Left forelimb (tissue), 1 donor: ENCODE results near the gene EHMT1.
"Not testable (repeated sequence)": the region's sequence is repeated elsewhere in the genome, so short reads cannot be mapped to it uniquely, and the experiment has no call there.

Experiments used
- DNase-seq: peaks from one replicate; pipeline ENCODE4 v3.0.0-alpha.2; 2018; ENCODE audit warnings: low spot score

EHMT1 gene

DNA sequence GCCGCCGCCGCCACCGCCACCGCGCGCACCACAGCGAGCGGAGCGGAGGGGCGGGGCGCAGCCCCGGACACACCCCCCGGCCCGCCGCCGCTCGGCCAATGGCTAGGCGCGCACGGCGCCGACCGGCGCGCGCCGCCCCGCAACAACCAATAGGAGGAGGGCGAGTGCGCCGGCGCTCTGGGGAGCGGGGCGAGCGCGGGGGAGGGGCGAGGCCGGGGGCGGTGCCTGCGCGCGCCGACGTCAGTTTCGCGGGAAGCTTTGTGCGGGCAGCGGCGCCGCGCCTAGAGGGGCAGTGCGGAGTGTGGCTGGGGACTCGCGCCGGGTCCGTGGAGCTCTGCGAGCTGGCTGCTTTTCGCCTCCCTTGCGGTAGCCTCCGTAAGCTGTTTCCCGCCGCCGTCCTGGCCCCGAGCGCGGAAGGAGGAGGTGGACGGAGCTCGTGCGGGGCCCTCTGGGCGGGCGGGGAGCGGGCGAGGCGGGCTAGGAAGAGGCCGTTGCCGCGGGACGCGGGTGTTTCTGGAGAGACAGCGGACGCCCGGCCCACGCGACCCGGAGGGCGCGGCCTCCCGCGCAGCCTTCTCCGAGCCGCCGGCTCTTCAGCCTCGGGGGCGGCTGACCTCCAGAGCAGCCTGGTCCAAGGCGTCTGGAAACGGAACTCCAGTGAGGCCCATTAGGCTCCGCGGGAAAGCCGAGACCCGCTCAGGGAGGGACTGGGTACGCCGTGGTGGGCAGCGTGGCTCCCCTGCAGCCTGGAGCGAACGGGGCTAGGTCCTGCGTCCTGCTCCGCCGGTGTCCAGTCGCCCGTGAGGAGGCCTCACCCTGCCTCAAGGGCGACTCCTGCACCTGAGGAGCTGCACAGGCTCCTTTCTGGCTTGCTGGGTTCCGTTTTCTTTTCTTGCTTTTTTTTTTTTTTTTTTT lies 28.1 kb upstream of the EHMT1 start, which contains the start of gene ZMYND19:
Gene ZMYND19 (minus strand): TSS at position 44 of the 915 bp plus-strand sequence. CDS start 249 bp downstream, outside the sequence.
- peak; percentile 94 for DNase-seq

DNA sequence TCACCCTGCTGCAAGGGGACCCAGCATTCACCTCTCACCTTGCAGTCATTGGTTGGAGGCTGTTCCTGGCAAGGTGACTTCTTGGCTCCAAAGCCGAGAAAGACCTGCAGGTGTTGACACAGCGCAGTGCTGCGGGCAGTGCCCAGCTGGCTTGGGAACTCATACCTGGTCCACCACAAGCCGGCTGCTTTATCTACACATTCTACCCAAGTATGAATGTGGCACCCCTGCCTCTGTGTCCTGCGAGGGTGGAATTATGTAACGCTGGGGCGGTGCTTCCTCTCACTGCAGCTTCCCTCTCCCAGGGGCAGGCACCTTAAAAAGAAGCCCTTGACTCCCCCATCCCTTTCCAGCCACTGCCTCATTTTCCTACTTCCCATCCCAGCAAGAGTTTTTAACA lies 26.0 kb upstream of the EHMT1 start:
- no peak for DNase-seq

DNA sequence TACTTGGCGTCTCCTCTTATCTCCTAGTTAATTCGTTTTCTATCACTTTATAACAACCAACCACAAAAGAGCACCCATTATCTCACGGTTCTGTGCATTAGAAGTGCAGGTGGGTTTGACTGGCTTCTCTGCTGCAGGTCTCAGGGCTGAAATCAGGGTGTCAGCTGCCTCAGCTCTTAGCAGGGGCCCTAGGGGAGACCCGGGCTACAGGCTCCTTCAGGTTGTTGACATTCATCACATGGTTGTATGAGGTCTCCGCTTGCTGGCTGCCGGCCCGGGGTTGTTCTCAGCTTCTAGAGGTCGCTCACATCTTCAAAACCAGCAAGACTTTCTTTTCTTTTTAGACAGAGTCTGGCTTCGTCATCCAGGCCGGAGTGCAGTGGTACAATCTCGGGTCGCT lies 25.6 kb upstream of the EHMT1 start:
- DNase-seq = no peak

GRCh38 chr9:137596577-137596976 lies 22.2 kb upstream of the EHMT1 start:
- DNase-seq = not testable (repeated sequence)

DNA sequence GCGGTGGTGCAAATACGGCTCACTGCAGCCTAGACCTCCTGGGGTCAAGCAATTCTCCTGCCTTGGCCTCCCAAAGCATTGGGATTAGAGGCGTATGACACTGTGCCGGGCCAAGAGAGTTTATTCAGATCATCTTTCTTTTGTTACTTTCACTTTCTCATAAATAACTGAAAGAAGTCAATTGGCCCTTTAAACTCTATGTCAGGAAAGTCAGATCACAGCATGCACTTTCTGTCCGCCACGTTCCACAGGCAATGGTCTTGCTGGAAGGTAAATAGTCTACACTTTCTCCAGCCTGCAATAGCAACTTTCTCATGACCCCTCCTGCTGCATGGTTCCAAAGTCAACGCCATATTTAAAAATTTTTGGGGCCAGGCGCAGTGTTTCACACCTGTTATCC lies 19.9 kb upstream of the EHMT1 start:
- DNase-seq = no peak

DNA sequence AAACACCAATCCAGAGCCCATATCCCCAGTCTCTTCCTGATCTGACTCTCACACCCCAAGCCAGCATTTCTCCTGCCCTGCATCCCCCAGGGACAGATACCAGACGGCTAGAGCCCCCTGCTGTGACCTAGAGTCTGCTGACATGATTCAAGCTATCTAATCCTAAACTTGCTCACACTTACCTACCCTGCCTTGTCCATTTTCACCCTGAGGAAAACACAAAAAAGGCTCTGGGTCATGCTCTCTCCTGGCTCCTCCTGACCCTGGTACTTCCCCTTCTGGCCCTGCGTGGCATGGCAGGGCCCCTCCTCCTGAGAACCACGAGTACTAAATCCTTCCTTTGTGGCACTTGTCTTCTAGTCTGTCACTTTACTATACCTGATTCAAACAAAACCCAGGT lies 16.1 kb upstream of the EHMT1 start:
- no peak for DNase-seq

- DNase-seq = no peak
These were observed 14.9 kb upstream of the EHMT1 start for GRCh38 chr9:137603879-137604278.

- no peak for DNase-seq
These were observed 14.3 kb upstream of the EHMT1 start for GRCh38 chr9:137604345-137605086.

DNA sequence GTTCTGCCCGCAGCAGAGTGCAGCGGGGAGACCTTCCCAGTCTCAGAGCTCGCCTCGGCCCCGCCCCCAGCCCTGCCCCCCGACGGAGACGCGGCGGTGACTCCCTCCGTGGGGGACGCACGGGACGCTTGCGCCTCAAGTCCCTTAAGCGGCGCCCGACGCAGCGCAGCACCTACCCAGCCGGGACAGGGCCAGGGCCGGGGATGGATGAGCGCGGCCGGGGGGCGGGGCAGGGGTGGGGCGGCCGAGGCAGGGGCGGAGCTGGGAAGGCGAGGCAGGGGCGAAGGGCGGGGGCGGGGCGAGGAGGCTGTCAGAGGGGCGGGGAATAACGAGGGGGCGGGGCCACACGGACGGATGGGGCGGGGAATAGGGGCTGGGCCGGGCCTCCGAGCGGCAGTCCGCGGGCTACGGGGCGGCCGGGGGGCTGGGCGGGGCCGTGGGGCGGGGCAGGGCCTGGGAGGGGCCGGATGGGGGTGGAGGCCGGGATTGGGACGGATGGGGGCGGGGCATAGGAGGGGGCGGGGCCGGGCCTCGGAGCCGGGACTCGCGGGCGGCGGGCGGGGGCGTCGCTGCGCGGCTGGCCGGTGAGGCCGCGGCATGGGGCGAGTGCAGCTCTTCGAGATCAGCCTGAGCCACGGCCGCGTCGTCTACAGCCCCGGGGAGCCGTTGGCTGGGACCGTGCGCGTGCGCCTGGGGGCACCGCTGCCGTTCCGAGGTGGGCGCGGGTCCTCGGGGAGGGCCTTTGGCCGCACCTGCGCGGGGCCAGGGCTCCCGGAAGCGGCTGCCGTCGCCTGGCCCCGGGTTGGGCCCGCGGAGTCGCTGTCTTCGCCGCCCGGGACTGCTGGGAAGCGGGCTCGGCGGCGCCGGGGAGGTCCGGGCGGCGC lies 13.4 kb upstream of the EHMT1 start, which contains the start of gene ARRDC1:
Gene ARRDC1 (plus strand): TSS at position 566 of the 884 bp plus-strand sequence. CDS start 32 bp downstream, at position 598.
- DNase-seq = peak; percentile 97

- DNase-seq = peak; percentile 63
These were observed 12.7 kb upstream of the EHMT1 start for GRCh38 chr9:137606005-137606621.

- DNase-seq = no peak
These were observed 12.1 kb upstream of the EHMT1 start for GRCh38 chr9:137606734-137607138.

- no peak for DNase-seq
These were observed 11.5 kb upstream of the EHMT1 start for GRCh38 chr9:137607141-137607857.

DNA sequence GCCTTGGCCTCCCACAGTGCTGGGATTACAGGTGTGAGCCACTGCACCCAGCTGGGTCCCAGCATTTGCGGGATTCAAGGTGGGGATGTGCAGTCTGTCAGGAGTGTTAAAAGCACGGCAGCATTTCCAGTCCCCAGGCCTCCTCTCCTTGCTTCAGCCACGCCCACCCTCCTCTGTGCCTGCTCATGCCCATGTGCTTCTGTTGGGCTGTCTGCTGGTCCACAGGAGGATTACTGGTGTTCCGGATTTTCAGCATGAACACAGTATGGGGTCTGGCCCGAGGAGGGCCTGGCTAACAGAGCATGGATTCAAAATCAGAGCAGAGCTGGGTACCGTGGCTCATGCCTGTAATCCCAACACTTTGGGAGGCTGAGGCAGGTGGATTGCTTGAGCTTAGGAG lies 7.9 kb upstream of the EHMT1 start:
- DNase-seq = no peak

DNA sequence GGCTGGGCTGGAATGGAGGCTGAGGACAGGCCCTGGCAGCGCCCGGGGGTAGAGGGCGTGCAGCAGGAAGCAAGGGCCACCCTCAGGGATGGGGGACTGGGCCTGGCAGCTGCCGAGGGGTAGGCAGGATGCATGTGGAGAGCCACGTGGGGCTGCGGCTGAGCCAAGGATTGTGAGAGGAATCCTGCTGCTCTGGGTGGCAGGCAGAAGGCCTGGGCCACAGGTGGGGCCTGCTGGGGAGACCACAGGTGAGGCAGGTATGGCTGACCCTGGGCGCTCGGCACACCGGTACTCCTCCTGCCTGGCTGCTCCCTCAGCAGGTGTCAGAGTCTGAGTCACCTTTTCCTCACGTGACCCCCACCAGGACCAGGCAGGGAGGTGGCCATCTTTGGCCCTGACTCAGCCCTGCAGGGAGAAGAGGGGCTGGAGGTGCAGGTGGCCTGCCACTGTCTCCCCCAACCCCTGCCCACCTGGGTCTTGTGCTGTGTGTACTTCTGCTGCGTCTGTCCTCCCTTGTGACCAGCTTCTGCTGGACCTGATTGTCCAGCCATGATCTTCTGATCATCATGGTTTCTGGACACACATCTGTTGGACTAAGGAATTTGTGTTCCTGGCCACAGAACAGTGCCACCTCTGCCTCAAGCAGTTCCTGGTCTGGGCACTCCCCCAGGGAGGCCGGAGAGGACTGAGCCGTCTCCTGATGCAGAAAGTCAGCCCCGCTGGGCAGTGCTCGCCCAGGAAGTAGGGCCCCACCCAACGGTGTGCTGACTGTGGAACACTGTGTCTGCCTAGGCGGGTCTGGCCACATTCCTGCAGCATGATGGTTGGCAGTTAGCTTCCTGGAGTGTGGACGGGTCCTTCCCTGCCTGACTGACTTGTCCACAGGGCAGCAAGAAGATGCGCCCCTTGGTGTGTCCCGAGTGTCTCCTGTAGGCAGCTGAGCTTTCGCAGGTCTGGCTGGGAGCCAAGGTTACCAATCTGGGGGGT lies 6.9 kb upstream of the EHMT1 start:
- no peak for DNase-seq

- DNase-seq = no peak
These were observed 6.1 kb upstream of the EHMT1 start for GRCh38 chr9:137612741-137613142.

GRCh38 chr9:137613259-137613658 lies 5.5 kb upstream of the EHMT1 start:
- DNase-seq = no peak

DNA sequence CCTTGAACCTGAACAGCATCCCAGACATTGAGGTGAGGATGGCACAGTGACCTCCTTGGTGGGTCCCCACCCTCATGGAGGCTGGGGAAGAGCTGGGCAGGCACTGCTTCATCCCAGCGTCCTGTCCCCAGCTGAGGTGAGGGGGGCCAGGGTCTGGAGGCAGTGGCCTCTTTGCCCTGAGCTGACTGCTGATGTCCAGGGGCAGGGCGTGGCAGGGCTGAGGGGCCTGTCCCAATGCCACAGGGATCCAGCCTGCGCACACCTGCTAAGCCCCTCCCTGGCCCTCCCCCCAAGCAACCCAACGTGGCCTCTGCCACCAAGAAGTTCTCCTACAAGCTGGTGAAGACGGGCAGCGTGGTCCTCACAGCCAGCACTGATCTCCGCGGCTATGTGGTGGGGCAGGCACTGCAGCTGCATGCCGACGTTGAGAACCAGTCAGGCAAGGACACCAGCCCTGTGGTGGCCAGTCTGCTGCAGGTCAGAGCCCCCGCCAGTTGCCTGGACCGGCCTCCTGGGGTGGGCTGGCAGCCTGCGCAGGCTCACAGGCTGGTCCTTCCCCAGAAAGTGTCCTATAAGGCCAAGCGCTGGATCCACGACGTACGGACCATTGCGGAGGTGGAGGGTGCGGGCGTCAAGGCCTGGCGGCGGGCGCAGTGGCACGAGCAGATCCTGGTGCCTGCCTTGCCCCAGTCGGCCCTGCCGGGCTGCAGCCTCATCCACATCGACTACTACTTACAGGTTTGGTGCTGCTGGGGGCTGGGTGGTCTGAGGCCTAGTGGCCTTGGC lies 4.9 kb upstream of the EHMT1 start:
- DNase-seq = no peak

DNA sequence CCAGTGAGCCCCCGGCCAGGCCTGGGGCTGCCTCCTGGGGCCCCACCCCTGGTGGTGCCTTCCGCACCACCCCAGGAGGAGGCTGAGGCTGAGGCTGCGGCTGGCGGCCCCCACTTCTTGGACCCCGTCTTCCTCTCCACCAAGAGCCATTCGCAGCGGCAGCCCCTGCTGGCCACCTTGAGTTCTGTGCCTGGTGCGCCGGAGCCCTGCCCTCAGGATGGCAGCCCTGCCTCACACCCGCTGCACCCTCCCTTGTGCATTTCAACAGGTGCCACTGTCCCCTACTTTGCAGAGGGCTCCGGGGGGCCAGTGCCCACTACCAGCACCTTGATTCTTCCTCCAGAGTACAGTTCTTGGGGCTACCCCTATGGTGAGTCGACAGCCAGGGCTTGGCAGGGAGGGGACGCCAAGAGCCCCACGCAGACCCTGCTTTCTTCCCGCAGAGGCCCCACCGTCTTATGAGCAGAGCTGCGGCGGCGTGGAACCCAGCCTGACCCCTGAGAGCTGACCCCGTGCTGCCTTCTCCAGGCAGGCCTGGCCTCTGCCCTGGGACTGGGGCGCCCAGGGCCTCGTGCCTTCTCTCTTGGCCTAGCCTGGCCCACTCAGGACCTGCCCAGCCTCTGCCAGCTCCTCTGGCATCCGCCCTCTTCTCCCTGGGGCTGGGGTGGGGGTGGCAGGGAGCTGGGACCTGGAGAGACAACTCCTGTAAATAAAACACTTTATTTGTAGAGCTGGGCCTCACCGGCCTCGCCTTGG lies 4.0 kb upstream of the EHMT1 start:
- no peak for DNase-seq
